HG02943 (cell line): Measurements from ENCODE around the gene BBS1.
A peak's percentile ranks its signal among the peaks of the same experiment; 100 is the strongest.

Experiments used
- ATAC-seq: cut with Tn5 transposase; IDR thresholded peaks from one replicate; pipeline ENCODE4 v1.9.1; 2021; ENCODE audit warnings: mild to moderate bottlenecking, low read depth, moderate library complexity; ENCODE audit not compliant: unreplicated experiment

BBS1 gene

DNA sequence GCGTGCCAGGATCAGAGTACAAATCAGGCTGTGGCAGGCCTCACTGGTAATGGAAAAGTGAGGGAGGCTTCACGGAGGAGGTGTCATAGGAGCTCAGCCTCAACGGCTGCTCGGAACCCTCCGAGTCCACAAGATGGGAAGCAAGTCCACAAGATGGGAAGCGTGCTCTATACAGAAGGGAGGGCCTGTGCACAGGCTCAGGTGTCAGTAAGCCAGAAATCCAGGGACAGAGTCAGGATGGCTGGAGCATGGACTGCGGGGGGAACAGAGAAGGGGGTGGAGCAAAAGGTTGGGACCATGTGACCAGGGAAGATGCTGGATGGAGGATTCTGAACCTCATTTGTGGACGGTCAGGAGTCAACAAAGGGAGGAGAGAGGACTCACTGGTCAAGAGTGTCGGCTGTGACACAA lies 33.6 kb upstream of the BBS1 start:
- no peak for ATAC-seq

GRCh38 chr11:66477263-66478201 lies 32.9 kb upstream of the BBS1 start:
- ATAC-seq, result no peak

- ATAC-seq, result no peak
These were observed 31.6 kb upstream of the BBS1 start for GRCh38 chr11:66478729-66479393.

DNA sequence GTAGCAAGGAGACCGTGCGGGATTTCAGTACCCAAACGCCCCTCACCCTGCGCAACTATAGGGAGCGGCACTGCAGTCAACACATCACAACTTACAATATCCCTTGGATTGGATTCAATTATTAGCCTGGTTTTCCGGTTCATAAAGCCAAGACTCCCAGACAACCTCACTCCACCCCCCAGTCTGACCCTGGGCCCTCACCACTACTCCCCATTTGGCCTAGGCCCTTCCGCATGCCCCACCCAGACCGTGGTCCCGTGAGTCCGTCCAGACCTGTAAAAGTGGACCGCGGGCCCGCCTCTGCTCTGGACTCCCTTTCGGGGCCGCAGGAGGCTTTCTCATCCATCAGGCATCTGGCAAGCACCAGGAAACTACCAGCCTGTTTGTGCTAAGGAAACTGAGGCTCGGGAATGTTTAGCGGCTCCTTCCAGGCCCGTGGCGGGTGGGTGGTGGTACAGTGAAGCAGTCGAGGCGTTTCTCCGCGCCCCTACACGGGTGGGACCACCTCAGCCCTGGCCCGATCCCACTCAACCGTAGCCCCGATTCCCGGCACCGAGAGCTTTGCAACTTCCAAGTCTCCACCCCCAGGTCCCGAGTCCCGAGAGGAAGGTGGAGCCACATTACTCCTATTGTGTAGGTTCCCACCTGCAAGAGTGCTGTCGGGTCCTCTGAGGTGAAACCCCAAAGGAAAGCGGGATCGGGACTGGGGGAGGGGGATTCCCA lies 30.9 kb upstream of the BBS1 start:
- ATAC-seq, result peak; percentile 10

GRCh38 chr11:66480117-66480938 lies 30.1 kb upstream of the BBS1 start, which contains the start of gene DPP3:
TSS of gene DPP3 (plus strand) at chr11:66480434. CDS start at chr11:66482201, 1,767 bp downstream.
- ATAC-seq, result peak; percentile 87

GRCh38 chr11:66484806-66485380 lies 25.5 kb upstream of the BBS1 start:
- ATAC-seq, result no peak

DNA sequence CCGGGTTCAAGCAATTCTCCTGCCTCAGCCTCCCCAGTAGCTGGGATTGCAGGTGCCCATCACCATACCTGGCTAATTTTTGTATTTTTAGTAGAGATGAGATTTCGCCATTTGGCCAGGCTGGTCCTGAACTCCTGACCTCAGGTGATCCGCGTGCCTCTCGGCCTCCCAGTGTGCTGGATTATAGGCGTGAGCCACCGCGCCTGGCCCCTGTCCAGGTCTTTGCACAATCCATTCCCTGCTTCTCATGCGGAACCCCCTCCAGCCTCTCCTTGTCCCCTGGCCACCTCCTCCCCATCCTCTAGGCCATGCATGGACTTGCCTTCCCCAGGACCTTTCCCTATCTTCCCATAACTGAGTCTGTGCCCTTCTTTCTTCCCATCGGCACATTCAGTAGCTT lies 21.5 kb upstream of the BBS1 start:
- ATAC-seq, result no peak

DNA sequence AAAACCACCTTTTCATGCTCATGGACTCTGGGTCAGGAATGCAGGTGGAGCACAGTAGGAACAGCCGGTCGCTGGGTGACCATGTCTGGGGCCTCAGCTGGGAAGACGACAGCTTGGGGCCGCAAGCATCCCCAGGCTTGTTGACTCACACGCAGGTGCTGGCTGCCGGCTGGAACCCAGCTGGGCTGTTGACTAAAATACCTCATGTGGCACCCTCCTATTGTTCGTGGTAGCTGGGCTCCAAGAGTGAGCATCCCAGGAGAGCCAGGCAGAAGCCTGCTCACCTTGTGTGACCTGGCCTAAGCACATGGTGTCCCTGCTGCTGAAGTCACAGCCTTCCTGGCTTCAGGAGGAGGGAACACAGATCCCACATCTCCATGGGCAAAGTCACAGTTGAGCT lies 20.8 kb upstream of the BBS1 start:
- ATAC-seq, result no peak

- no peak for ATAC-seq
These were observed 19.0 kb upstream of the BBS1 start for GRCh38 chr11:66491315-66491935.

GRCh38 chr11:66492161-66492865 lies 18.1 kb upstream of the BBS1 start:
- no peak for ATAC-seq

DNA sequence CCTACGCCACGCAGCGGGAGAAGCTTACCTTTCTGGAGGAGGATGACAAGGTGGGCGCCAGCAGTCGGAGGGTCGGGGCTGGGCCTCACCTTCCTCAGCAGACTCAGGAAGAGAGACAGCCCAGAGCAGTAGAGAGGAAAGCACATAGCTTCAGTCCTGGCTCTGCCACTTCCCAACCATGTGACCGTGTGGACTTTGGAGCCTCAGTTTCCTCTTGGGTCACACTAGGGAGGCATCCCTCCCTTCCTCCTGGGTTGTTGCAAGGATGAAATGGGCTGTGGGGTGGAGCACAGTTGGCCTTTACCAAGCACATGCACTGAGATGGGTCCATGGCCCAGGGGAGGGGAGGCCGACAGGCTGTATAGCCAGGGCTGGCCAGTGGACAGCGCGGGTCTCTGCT lies 17.3 kb upstream of the BBS1 start:
- ATAC-seq, result no peak

- no peak for ATAC-seq
These were observed 16.0 kb upstream of the BBS1 start for GRCh38 chr11:66494458-66494857.

DNA sequence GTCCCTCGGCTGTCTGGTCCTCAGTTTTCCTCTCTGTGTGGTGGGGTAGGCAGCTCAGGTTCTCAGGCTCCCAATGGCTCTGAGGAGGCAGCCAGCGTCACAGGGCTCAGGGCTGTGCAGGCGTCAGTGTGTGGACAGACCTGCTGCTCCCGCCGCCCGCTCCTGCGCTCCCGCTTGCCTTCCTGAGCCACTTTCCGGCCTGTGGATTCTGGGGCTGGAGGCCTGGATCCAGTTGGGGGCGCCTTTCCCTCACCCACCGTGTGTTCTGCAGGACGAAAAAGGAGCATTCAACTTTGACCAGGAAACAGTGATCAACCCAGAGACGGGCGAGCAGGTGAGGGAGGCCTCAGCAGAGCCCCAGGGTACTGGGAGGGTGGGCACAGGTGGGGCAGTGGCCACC lies 15.5 kb upstream of the BBS1 start:
- no peak for ATAC-seq

GRCh38 chr11:66495401-66495854 lies 15.0 kb upstream of the BBS1 start:
- ATAC-seq, result no peak

- ATAC-seq, result no peak
These were observed 13.2 kb upstream of the BBS1 start for GRCh38 chr11:66497206-66497605.

GRCh38 chr11:66498506-66498905 lies 11.9 kb upstream of the BBS1 start:
- no peak for ATAC-seq

DNA sequence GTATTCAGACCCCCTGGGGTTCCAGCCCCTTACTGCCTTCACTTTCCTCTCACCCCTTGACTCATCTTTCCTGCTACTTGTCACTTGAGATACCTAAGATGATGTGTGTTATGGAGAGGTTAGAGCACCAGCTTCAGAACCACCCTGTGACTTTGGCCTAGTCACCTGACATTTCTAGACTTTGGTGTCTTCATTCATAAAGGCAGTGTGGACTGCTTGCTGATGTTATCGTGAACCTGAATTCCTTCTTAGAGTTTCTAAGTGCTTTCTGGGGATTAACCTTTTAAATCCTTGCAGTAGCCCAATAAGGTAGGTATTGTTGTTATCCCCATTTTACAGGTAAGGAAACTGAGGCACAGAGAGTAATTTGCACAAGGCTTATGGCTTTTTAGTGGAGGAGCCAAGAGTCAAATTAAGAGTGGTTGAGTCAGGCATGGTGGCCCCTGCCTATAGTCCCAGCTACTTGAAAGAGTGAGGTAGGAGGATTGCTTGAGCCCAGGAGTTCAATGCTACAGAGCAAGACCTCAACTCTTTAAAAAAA lies 5.1 kb upstream of the BBS1 start:
- no peak for ATAC-seq

DNA sequence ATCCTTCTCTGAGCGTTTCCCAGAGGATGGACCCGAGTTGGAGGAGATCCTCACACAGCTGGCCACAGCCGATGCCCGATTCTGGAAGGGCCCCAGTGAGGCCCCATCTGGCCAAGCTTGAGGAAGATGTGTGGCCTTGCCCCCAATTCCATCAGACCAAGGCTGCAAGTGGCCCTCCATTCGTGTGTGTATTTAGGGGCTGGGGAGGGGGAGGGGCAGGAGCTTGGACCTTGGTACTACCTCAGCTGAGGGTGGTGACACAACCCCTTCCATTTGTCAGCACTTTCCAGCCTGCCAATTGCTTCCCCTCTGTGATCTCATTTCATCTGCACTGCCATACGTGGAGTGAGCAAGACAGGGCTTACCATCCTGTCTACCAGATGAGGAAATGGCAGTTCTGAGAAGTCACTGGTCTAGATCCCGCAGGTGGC lies 1.3 kb upstream of the BBS1 start:
- no peak for ATAC-seq

GRCh38 chr11:66510990-66511339 lies 530 bp downstream of the BBS1 start:
- no peak for ATAC-seq
